IPS-11a (cell line): ENCODE results near the gene CHMP5.
A peak's percentile ranks its signal among the peaks of the same experiment; 100 is the strongest.

Source experiments
- H3K4me3 ChIP-seq: one replicate; pipeline ENCODE4 v1.5.1; 2013; ENCODE audit warnings: low read depth, low read length, control low read depth

The CHMP5 gene

DNA sequence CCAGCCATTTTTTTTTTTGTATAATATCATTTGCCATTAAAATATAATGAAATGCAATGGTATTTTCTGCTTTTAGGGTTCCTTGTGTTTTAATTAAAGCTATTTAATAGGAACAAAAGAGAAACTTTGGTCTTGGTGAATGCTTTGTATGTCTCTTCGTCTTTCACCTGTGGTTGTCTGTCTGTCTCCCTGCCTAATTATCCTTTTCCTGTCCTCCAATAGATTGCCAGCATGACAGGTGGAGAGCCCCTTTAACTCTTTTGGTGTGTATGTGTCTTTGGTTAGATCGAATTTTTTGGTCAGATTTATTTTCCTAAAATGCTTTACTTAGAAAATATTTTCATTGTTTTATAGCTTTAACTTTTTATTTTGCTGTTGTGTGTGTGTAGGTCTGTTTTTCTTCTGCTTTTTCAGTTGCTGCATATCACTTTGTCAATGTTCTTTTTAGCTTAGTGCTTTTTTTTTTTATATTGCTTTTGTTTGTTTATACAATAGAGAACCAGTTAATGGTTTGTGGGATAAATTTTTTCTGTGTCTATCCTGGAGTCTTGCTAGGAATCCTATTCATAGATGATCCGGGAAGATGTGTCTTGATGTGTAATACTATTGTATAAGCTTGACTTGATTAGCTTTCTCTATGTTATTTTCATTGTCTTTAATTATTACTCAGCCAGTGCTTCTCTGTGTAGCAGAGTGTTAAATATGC lies 8.6 kb downstream of the CHMP5 start:
- H3K4me3 ChIP-seq: no peak overlapping the region

DNA sequence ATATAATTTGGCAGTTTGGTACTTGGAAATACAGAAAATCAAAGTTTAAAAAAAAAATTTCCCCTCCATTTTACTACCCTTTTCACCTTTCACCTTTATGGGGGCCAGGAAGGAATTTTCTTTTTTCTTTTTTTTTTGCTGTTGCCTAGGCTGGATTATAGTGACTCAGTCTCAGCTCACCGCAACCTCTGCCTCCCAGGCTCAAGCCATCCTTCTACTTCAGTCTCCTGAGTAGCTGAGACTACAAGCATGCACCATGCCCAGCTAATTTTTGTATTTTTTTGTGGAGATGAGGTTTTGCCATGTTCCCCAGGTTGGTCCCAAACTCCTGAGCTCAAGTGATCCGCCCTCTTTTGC lies 9.1 kb downstream of the CHMP5 start:
- no peak overlapping the region for H3K4me3 ChIP-seq

GRCh38 chr9:33277484-33277883 lies 12.6 kb downstream of the CHMP5 start:
- H3K4me3 ChIP-seq: no peak overlapping the region

GRCh38 chr9:33285502-33285901 lies 20.7 kb downstream of the CHMP5 start:
- no peak overlapping the region for H3K4me3 ChIP-seq

DNA sequence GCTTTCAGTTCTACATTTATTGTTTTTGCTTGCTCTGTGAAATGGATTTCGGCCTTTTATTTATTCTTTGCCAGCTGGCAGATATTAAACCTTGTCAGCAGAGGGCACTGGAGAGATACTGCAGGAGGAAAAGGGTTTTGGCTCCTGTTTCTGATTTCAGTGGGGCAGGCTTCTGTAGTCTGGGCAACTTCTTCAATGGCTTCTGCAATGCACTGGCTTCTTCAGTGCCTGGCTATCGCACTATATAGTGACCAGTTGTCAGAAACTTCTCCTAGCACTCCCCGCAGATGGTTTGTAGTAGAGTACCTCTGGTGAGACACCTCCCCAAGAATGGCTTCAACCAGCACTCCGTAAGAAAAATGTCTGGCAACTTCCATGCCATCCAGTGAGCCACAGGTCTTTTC lies 22.2 kb downstream of the CHMP5 start:
- H3K4me3 ChIP-seq: no peak overlapping the region

- no peak overlapping the region for H3K4me3 ChIP-seq
Observed at GRCh38 chr9:33288235-33288634, 23.4 kb downstream of the CHMP5 start.

DNA sequence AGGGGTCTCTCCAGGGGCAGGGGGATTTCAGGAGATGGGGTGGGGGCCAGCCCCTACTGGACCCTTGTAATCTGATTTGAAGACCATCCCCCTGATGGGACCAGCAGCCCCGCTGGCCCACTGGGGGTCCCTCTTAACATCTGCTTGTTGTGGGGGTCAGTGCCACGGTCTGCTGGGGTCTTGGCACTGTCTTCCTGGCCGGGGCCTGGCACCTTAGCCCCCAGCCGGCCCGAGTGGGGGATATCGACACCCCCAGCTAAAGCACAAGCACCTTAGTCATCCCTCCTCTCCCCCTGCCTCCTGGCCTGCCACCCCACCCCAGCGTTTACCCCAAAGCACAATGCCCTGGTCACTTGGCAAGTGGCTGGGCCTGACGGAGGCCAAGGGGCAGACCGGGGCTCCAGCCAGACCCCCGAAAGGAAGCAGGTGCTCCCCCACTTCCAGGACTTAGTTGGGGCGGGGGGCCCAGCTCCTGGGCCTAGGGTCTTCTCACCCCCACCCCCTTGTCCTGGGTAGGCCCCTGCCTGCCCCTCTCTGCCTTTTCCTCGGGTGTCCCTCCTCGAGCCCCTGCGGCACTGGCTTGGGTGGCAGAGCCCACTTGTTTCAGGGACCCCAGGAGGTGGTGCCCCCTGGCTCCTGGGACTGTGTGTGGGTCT lies 24.1 kb downstream of the CHMP5 start:
- no peak overlapping the region for H3K4me3 ChIP-seq

- peak overlapping the region; percentile 97 for H3K4me3 ChIP-seq
Observed at GRCh38 chr9:33289496-33289895, 24.6 kb downstream of the CHMP5 start.

GRCh38 chr9:33289936-33290246 lies 25.0 kb downstream of the CHMP5 start:
- H3K4me3 ChIP-seq: peak overlapping the region; percentile 97

DNA sequence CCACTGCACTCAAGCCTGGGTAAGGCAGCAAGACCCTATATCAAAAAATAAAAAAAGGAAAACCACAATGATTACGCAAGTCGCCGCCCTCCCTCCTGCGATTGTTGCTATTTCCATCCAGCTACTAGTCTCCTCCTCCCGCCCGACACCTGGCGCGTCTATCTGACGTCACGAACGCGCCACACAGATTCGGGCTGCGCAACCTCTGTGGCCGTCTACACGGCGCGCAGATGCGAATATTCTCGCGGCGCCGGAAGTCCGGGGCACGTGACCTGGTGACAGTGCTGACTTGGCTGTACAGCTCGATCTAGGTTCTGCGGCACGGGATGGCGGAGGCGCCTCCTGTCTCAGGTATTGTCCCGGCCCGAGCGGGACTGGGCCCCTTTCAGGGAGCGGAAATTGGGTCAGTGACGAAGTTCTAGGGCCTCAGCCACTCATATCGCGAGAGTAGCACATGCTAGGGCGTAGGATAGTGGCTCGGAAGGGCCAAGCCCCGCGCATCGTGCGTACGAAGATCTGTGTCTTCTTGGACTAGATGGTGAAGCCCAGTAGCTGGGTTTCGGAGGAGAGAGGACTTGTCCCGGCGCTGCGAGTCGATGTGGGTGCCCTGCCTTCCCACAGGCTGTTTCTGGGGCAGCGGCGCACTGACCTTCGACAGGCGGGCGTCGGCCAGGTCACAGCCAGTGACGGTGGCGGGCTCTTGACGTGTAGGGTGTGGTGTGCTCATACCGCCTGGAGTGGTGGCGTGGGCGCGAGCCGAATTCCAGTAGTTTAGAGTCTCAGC lies 25.6 kb downstream of the CHMP5 start, which contains the start of gene NFX1:
TSS of gene NFX1 (plus strand) at position 270 of the 784 bp plus-strand sequence. CDS start at position 327, 57 bp downstream.
- H3K4me3 ChIP-seq: peak within 1 kb of the TSS; percentile 97

GRCh38 chr9:33291031-33291397 lies 26.2 kb downstream of the CHMP5 start:
- peak overlapping the region; percentile 97 for H3K4me3 ChIP-seq

- H3K4me3 ChIP-seq: no peak overlapping the region
Observed at GRCh38 chr9:33291901-33292300, 27.1 kb downstream of the CHMP5 start.

GRCh38 chr9:33293782-33294181 lies 28.9 kb downstream of the CHMP5 start:
- no peak overlapping the region for H3K4me3 ChIP-seq

DNA sequence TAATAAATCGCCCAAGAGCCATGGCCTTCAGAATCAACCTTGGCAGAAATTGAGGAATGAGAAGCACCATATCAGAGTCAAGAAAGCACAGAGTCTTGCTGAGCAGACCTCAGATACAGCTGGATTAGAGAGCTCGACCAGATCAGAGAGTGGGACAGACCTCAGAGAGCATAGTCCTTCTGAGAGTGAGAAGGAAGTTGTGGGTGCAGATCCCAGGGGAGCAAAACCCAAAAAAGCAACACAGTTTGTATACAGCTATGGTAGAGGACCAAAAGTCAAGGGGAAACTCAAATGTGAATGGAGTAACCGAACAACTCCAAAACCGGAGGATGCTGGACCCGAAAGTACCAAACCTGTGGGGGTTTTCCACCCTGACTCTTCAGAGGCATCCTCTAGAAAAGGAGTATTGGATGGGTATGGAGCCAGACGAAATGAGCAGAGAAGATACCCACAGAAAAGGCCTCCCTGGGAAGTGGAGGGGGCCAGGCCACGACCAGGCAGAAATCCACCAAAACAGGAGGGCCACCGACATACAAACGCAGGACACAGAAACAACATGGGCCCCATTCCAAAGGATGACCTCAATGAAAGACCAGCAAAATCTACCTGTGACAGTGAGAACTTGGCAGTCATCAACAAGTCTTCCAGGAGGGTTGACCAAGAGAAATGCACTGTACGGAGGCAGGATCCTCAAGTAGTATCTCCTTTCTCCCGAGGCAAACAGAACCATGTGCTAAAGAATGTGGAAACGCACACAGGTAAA lies 30.0 kb downstream of the CHMP5 start:
- H3K4me3 ChIP-seq: no peak overlapping the region

- no peak overlapping the region for H3K4me3 ChIP-seq
Observed at GRCh38 chr9:33295571-33295970, 30.7 kb downstream of the CHMP5 start.

- H3K4me3 ChIP-seq: no peak overlapping the region
Observed at GRCh38 chr9:33297432-33297831, 32.6 kb downstream of the CHMP5 start.

DNA sequence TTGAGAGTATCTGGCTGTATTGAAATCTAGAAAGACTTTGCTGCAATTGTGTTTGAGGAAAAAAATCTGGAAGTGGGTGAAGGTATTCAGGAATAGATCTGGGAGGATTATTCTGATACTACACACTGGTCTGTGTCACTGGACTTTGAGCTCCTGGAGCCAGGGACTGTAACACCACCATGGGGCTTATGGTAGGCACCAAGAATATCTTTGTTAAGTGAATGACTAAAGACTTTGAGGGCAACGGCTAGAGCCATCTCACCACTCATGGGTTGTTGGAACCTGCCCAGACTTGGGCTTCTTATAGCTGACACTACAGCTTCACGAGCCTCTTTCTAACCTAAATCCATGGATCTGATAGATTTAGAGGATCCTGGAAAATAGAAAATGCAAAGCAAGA lies 35.7 kb downstream of the CHMP5 start:
- H3K4me3 ChIP-seq: no peak overlapping the region

GRCh38 chr9:33304362-33304761 lies 39.5 kb downstream of the CHMP5 start:
- no peak overlapping the region for H3K4me3 ChIP-seq

- no peak overlapping the region for H3K4me3 ChIP-seq
Observed at GRCh38 chr9:33306037-33306436, 41.2 kb downstream of the CHMP5 start.

DNA sequence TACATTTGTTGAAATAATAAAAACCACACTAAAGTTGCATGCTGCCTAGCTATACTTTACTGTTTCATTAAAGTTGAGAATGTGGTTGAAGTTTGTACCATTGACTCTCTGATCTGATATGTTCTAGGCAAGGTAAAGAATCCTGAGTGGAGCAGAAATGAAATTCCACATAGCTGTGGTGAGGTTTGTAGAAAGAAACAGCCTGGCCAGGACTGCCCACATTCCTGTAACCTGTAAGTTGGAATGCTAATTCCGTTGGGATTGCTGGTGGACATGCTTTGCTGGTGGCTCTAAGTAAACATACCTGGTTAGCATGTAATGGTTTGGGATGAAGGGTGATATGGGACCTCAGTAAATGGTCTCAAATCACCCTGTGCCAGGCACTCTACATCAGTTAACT lies 42.2 kb downstream of the CHMP5 start:
- H3K4me3 ChIP-seq: no peak overlapping the region

GRCh38 chr9:33309903-33310302 lies 45.1 kb downstream of the CHMP5 start:
- H3K4me3 ChIP-seq: no peak overlapping the region
